Activated gamma-delta T cell (primary cell): ENCODE data around the gene C2orf49.
A peak's percentile ranks its signal among the peaks of the same experiment; 100 is the strongest.
"Not testable (repeated sequence)": the region's sequence is repeated elsewhere in the genome, so short reads cannot be mapped to it uniquely, and the experiment has no call there.

ENCODE experiments used
- DNase-seq: peaks from one replicate; lab custom pipeline; 2025; lab: John Stamatoyannopoulos, UW

C2orf49 gene

GRCh38 chr2:105321875-105322646, 15.3 kb upstream of the C2orf49 start:
- DNase-seq: no peak

GRCh38 chr2:105323111-105323510, 14.2 kb upstream of the C2orf49 start:
- DNase-seq: no peak

DNA sequence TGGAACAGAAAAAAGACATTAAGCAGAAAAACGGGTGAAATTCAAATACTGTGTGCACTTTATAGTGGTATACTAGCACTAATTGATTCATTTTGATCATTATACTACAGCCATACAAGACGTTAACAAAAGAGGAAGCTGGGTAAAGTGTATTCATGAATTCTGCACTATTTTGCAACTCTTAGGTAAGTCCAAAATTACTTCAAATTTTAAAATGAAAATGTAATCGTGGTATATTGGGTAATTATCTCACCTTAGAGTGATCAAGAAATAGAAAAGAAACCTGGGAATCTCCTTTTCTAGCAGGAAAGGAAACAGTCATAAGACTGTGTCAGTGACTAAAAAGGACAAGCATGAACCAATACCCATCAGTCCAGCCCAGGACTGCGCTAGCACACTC, 13.2 kb upstream of the C2orf49 start:
- DNase-seq: no peak

DNA sequence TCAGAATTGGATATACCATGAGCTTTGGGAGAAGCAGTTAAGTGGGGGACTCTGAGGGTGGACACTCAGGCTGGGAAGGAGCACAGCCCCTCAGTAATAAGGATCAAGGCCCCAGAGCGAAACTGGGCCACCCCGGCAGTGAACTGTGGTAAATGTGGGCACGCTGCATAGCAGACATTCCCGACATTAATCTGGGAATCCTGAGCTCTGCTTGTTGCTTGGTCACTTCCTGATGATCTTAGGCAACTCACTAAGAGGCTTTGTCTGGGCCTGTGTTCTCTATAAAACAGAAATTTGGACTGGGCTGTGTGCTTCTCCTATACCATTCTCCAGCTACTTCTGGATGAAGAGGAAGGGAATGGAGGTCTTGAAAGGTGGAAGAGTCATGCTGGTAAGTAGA, 12.6 kb upstream of the C2orf49 start:
- no peak for DNase-seq

GRCh38 chr2:105325389-105325963, 11.9 kb upstream of the C2orf49 start:
- no peak for DNase-seq

GRCh38 chr2:105327271-105327670, 10.1 kb upstream of the C2orf49 start:
- DNase-seq: not testable (repeated sequence)

DNA sequence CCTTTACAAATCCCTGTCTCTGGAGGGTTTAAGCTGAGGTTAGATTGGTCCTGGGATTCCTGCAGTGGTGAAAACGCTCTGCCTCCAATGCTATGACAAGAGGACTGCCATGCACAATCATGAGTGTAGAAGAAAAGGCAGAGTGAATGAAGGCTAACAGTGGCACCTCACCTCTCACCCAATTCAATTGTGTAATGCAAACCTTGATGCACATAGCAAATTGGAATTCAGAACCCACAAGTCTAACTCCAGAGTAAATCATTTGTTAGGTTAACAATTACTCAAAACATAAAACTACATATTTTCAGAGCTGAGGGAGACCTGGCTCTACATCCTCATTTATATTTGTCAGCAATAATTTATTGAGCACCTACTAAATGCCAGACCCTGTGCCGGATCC, 9.7 kb upstream of the C2orf49 start:
- no peak for DNase-seq

GRCh38 chr2:105328281-105329196, 8.8 kb upstream of the C2orf49 start:
- no peak for DNase-seq

DNA sequence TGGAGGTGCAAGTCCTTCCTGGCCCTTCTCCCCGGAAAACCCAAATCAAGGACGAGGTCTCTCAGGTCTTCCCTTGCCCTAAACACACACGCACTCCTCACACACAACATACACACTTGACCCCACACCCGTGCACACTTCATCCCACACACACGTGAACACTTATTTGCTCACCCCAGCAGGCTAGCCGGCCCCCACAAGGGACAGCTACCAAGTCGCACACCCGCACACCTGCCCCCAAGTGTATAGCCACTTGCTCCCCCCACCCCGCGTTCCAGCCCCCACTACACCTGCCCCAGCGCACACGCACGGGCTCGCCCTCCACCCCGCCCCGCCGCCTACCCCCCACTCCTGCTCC, 8.2 kb upstream of the C2orf49 start:
- no peak for DNase-seq

GRCh38 chr2:105329561-105330495, 7.5 kb upstream of the C2orf49 start, which contains the start of gene TGFBRAP1:
Gene TGFBRAP1 (minus strand): TSS chr2:105329735. CDS start chr2:105308301, 21,434 bp downstream.
- DNase-seq: peak; percentile 56

- DNase-seq: no peak
Measured at GRCh38 chr2:105330681-105331375, 6.5 kb upstream of the C2orf49 start.

- no peak for DNase-seq
Measured at GRCh38 chr2:105334211-105334610, 3.1 kb upstream of the C2orf49 start.

- DNase-seq: no peak
Measured at GRCh38 chr2:105335469-105335868, 1.9 kb upstream of the C2orf49 start.

DNA sequence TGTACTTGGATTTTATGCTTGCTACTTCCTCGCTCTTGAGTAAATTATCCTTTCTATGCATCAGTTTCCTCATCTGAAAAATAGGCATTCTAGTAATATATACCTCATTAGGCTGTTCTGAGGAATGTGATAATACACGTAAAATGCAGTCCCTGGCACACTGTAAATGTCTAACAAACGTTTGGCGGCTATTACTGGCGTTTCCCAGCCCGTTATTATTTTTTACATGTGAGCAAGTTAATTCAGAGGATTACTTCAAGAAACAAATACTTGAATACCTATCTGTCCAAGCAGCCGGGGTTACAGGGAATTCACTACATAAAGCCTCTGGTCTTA, 586 bp upstream of the C2orf49 start:
- no peak for DNase-seq

DNA sequence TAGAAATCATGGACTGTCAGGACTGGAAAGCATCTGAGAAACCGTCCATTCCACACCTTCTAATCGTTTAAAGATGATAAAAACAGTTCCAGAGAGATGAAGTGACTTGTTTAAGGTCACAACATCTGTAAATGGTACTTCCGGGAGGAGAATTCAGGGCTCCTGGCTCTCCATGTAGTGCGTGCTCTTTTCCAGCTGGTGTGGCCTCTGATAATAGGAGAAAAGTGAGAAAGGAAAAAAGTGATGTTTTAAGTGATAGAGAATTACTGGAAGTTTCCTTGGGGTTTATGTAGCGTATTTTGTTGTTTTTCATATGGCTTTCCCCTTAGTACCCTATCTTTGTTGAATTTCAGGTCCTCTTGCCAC, 663 bp downstream of the C2orf49 start:
- no peak for DNase-seq

DNA sequence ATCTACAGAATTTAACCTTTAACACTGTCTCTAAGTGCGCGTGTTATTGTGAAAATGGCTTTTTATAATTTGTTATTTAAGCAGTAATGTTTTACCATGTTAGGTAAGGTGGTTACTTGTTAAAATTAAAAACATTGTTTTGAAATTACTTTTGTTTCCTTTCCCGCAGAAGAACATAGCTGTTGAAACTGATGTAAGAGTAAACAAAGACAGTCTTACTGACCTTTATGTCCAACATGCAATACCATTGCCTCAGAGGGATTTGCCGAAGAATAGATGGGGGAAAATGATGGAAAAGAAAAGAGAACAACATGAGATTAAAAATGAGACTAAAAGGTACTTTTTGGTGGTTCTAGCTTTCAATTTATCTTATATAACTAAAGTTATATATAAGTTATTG, 2.1 kb downstream of the C2orf49 start:
- no peak for DNase-seq

- no peak for DNase-seq
Measured at GRCh38 chr2:105344704-105345345, 7.5 kb downstream of the C2orf49 start.

- DNase-seq: no peak
Measured at GRCh38 chr2:105357122-105357521, 19.8 kb downstream of the C2orf49 start.

DNA sequence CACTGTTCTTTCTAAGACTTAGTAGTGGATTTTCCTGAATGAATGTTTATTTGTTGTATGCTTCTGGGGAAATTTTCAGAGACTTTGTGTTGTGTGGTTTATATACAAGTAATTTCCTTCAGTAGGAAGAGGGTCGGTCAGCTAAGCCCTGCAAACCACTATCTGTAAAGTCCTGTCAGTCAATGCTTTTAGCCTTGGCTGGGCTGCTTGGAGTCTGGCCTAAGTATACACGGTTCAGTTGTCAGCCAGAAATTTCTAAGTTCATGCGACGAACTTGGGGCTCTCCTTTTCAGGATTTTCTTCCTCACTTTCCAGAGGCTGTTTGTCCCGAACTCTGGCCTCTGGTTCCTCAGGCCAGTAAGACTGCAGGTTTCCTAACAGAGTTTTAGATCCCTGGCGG, 21.3 kb downstream of the C2orf49 start:
- DNase-seq: no peak

DNA sequence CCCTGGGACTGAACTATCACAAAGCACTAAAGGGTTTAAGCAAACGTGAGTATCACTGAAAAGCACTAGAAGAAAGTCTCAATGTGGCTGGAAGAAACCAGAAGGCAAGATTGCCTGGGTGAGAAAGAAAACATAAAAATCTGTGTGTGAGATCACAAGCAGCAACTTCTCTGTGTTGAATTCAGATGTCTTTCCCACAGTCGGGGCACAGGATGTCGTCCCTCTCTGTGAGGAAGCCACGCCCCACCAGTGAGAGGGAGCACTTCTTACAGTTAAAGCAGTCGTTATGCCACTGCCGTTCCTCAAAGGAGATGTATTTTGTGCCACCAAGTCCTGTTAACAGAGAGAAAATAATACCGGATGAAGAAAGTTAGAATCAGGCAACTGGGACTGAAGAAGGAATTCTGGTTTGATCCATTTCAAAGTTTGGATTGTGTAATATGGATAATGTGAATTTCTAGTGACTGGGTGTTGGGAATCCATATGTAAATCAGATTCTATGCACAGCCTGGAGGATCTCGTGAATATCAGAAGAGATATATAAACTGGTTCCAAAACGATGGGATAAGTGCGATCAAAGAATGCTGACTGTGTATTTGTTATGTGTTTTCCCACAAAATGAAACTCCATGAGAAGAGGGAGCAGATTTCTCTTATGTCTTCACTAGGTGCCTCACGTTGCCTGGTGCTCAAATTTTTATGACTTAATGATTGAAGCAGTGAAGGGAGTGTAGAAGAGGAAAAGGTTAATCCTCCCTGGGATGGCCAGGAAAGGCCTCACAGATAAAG, 24.0 kb downstream of the C2orf49 start:
- DNase-seq: no peak
